A549 (cell line): ENCODE measurements around the gene CD79A. TPM values are rescaled to one million over a fixed set of nuclear protein-coding genes. Genes with fewer than 3 reads are reported as not detected.
A peak's percentile ranks its signal among the peaks of the same experiment; 100 is the strongest.

ENCODE experiments used
- ATAC-seq, 2 experiments: fragments of 200-7000 bp in 1 of 2; fragments of >200 bp in 1 of 2; cut with Nextera tagmentation in 1 of 2; cut with Tn5 transposase in 1 of 2; 3 replicates each; pipeline versions ENCODE4 v1.8.0 to v1.9.1; 2018 to 2020; ENCODE audit warnings: mild to moderate bottlenecking in 1 of 2, moderate library complexity in 1 of 2
- CTCF ChIA-PET: fragments of 300-600 bp; sonication (Branson Sonifier 250); formaldehyde crosslinking; extraction: SDS; loops from one replicate; lab custom pipeline; 2021; ENCODE audit warnings: antibody characterized with exemption, inconsistent platforms; lab: Yijun Ruan, JAX
- POLR2A ChIA-PET: fragments of 350-600 bp; formaldehyde crosslinking; extraction: SDS; loops from one replicate; lab custom pipeline; 2021; ENCODE audit warnings: antibody characterized with exemption, inconsistent platforms; lab: Yijun Ruan, JAX
- DNase-seq, 2 experiments: peaks; one replicate each; pipeline versions ENCODE4 v3.0.0 to v3.0.0-alpha.2; 2011 to 2016; ENCODE audit warnings: low read depth in 1 of 2, low spot score in 1 of 2
- FAIRE-seq: peaks from 2 replicates; lab custom pipeline; 2011; peaks lifted over from hg19 to GRCh38; lab: Jason Lieb, UNC
- H3K27ac ChIP-seq, 2 experiments: fragments of >200 bp; sonication (Bioruptor Twin); formaldehyde crosslinking; 3 replicates each; pipeline ENCODE4 v1.5.1; 2016 to 2017
- H3K4me1 ChIP-seq: fragments of >200 bp; sonication (Bioruptor Twin); formaldehyde crosslinking; 3 replicates; pipeline ENCODE4 v1.6.1; 2016
- H3K4me2 ChIP-seq: fragments of >200 bp; sonication (Bioruptor Twin); formaldehyde crosslinking; 3 replicates; pipeline ENCODE4 v1.6.1; 2016
- H3K4me3 ChIP-seq: fragments of >200 bp; sonication (Bioruptor Twin); formaldehyde crosslinking; 3 replicates; pipeline ENCODE4 v1.5.1; 2016
- H3K9me3 ChIP-seq: fragments of >200 bp; sonication (Bioruptor Twin); formaldehyde crosslinking; 3 replicates; pipeline ENCODE4 v1.6.1; 2016
- BHLHE40 ChIP-seq: IDR thresholded peaks from 2 replicates; pipeline ENCODE4 v1.6.1; 2012; ENCODE audit warnings: low read depth, low read length, inconsistent platforms
- CBX2 ChIP-seq: fragments of 200-600 bp; sonication (generic); IDR thresholded peaks from 2 replicates; pipeline ENCODE4 v1.6.1; 2016; ENCODE audit warnings: low read depth, mild to moderate bottlenecking, borderline replicate concordance
- CHD2 ChIP-seq: fragments of 150-350 bp; IDR thresholded peaks from 2 replicates; pipeline ENCODE4 v1.6.1; 2014; ENCODE audit warnings: low read length; ENCODE audit not compliant: partially characterized antibody
- CTCF ChIP-seq: fragments of >200 bp; sonication (Bioruptor Twin); formaldehyde crosslinking; IDR thresholded peaks from 3 replicates; pipeline ENCODE4 v1.5.1; 2016
- ELK1 ChIP-seq: fragments of 150-350 bp; IDR thresholded peaks from 2 replicates; pipeline ENCODE4 v1.6.1; 2014; ENCODE audit warnings: low read depth, mild to moderate bottlenecking, low read length
- HMGXB4 ChIP-seq: fragments of 250-450 bp; sonication (Bioruptor Pico); IDR thresholded peaks from 2 replicates; pipeline ENCODE4 v1.5.0; 2021; ENCODE audit warnings: mild to moderate bottlenecking, moderate library complexity, borderline replicate concordance
- HOXA7 ChIP-seq: fragments of 250-450 bp; sonication (Bioruptor Pico); IDR thresholded peaks from 2 replicates; pipeline ENCODE4 v1.5.0; 2020; ENCODE audit warnings: mild to moderate bottlenecking, moderate library complexity
- JUN ChIP-seq, 2 experiments: fragments of >200 bp; sonication (Bioruptor Twin); formaldehyde crosslinking; IDR thresholded peaks; 2 replicates in 1 of 2; 3 replicates in 1 of 2; pipeline ENCODE4 v1.6.1; 2016 to 2017
- RAD21 ChIP-seq, 2 experiments: fragments of >200 bp in 1 of 2; sonication (Bioruptor Twin) in 1 of 2; formaldehyde crosslinking in 1 of 2; IDR thresholded peaks in 1 of 2; conservative IDR thresholded peaks in 1 of 2; 2 replicates in 1 of 2; 3 replicates in 1 of 2; pipeline ENCODE4 v1.6.1; 2012 to 2018; ENCODE audit warnings: inconsistent platforms in 1 of 2
- TP53 ChIP-seq: fragments of 250-450 bp; sonication (Bioruptor Pico); IDR thresholded peaks from 2 replicates; pipeline ENCODE4 v1.5.0; 2021; ENCODE audit warnings: mild to moderate bottlenecking, moderate library complexity
- ZSCAN20 ChIP-seq: fragments of 250-450 bp; sonication (Bioruptor Pico); IDR thresholded peaks from 2 replicates; pipeline ENCODE4 v1.8.0; 2022; ENCODE audit warnings: mild to moderate bottlenecking, moderate library complexity
- WGBS: methylation state at CpG from one replicate; pipeline ENCODE4 v1.1.6; 2017; ENCODE audit errors: missing lambda C conversion rate; 5-methylcytosine and 5-hydroxymethylcytosine counted together
- polyA plus RNA-seq, 4 experiments: library from polyadenylated mRNA; depleted of rRNA in 3 of 4; stranded (reverse); fragments of >200 nt; fragmentation: RNase III in 1 of 4; extraction: RNeasy Plus Mini Kit Qiagen cat#74134 plus additional on column Dnase treatment in 1 of 4; gene quantifications; 2 replicates in 3 of 4; 3 replicates in 1 of 4; pipeline ENCODE4 v1.2.3, GENCODE V29; 2011 to 2017

Gene CD79A
- polyA plus RNA-seq, 2 of the 4 experiments (the other 2 are of a cell fraction), result 0.52 to 0.54 TPM

- TF ChIP-seq HMGXB4 (CRISPR knock-in tag) (peak; percentile 60; the same call in 1 of the 2 replicates), CHD2 (no peak), ELK1 (no peak), HOXA7 (CRISPR knock-in tag) (no peak), RAD21 (conservative IDR thresholded peaks at IDR 0.05 in 1 of 2, IDR thresholded peaks at IDR 0.05 in 1 of 2) (no peak), ZSCAN20 (CRISPR knock-in tag) (no peak), TP53 (peak; percentile 48; the same call in 1 of the 2 replicates), BHLHE40 (no peak)
These were observed 7.0 kb downstream of the CD79A start (continued) for GRCh38 chr19:41883821-41884733.

GRCh38 chr19:41886761-41887710 is 10.0 kb downstream of the CD79A start:
- ATAC-seq (no peak), FAIRE-seq (no peak), DNase-seq (no peak)
- H3K4me3 ChIP-seq, result no peak overlapping the region
- no peaks in the 10 kb centered on the region for H3K9me3 ChIP-seq
- H3K27ac ChIP-seq, result 0 out of 6 replicates have a peak overlapping the region, but pooled peaks of 1 of the 2 experiments have one; percentile 0
- 85% methylated on average over 13 of the region's 13 CpGs for WGBS
- ChIA-PET CTCF (interaction anchor here (0.8 to 6.5 kb wide), 15 partner anchors 9 to 514 kb away, joined by 3 to 63 read pairs (median 9); partner anchors contain the start of genes CD79A and RABAC1), POLR2A (interaction anchor here (1.1 kb wide), 1 partner anchor 27 kb away, joined by 3 read pairs; the partner anchor contains the start of gene RPS19)
- TF ChIP-seq JUN (IDR thresholded peaks at IDR 0.05) (0 out of 5 replicates have a peak, but pooled peaks of 1 of the 2 experiments have one; percentile 7), CTCF (no peak)
- peaks cover 15% of the 10 kb centered on the region for H3K4me1 ChIP-seq
- H3K4me2 ChIP-seq, result no peak overlapping the region

- Histone ChIP-seq H3K4me1 (peaks cover 15% of the 10 kb centered on the region), H3K27ac (0 out of 6 replicates have a peak overlapping the region, but pooled peaks of 1 of the 2 experiments have one; percentile 0), H3K9me3 (no peaks in the 10 kb centered on the region), H3K4me2 (no peak overlapping the region), H3K4me3 (no peak overlapping the region)
- POLR2A ChIA-PET, result interaction anchor here (0.9 kb wide), 1 partner anchor 72 kb away, joined by 3 read pairs; no protein-coding TSS in a partner anchor
- WGBS, result 84% methylated on average over 17 of the region's 17 CpGs
- DNase-seq (no peak), FAIRE-seq (no peak), ATAC-seq (no peak)
- TF ChIP-seq RAD21 (conservative IDR thresholded peaks at IDR 0.05 in 1 of 2, IDR thresholded peaks at IDR 0.05 in 1 of 2) (peak in 1 of 2 experiments; percentile 23; a peak in 2 of 5 replicates), JUN (IDR thresholded peaks at IDR 0.05) (0 out of 5 replicates have a peak, but pooled peaks of 1 of the 2 experiments have one; percentile 15), CBX2 (no peak)
- CTCF ChIA-PET, result interaction anchor here (0.7 to 2.9 kb wide), 7 partner anchors 14 to 136 kb away, joined by 3 to 14 read pairs (median 4); no protein-coding TSS in a partner anchor
These were observed 10.8 kb downstream of the CD79A start for GRCh38 chr19:41887711-41888382.
